H1 (cell line): ENCODE data around the gene MRPL43. TPM values are rescaled to one million over a fixed set of nuclear protein-coding genes. Genes with fewer than 3 reads are reported as not detected.

Experiments used
- CTCF ChIA-PET: fragments of 300-600 bp; sonication (Branson Sonifier 250); formaldehyde crosslinking; loops from one replicate; lab custom pipeline; 2021; ENCODE audit not compliant: partially characterized antibody; lab: Charles Lee
- POLR2A ChIA-PET: fragments of 300-600 bp; sonication (Branson Sonifier 250); formaldehyde crosslinking; loops from one replicate; lab custom pipeline; 2021; ENCODE audit warnings: inconsistent platforms; ENCODE audit not compliant: partially characterized antibody; lab: Charles Lee
- DNase-seq, 2 experiments: peaks; one replicate each; pipeline versions ENCODE4 v3.0.0 to v3.0.0-alpha.2; 2010 to 2022; ENCODE audit warnings: low spot score in 2 of 2, low read depth in 1 of 2, mixed read lengths in 1 of 2
- FAIRE-seq: peaks from 2 replicates; lab custom pipeline; 2011; peaks lifted over from hg19 to GRCh38; lab: Jason Lieb, UNC
- H2AFZ ChIP-seq: 2 replicates; pipeline ENCODE4 v1.8.1; 2012; ENCODE audit warnings: low read length, inconsistent platforms
- H2AK5ac ChIP-seq: 2 replicates; pipeline ENCODE4 v1.6.1; 2013; ENCODE audit warnings: low read depth, low read length
- H2BK120ac ChIP-seq: replicated peaks from 2 replicates; pipeline ENCODE3; 2013; ENCODE audit warnings: low read depth, low read length, inconsistent platforms
- H2BK12ac ChIP-seq: 2 replicates; pipeline ENCODE4 v1.6.1; 2013; ENCODE audit warnings: low read depth, low read length
- H2BK15ac ChIP-seq: 2 replicates; pipeline ENCODE4 v1.6.1; 2013; ENCODE audit warnings: low read length
- H2BK20ac ChIP-seq: 2 replicates; pipeline ENCODE4 v1.6.1; 2013; ENCODE audit warnings: low read length
- H2BK5ac ChIP-seq: 2 replicates; pipeline ENCODE4 v1.6.1; 2013; ENCODE audit warnings: low read depth, low read length
- H3K14ac ChIP-seq: 2 replicates; pipeline ENCODE4 v1.6.1; 2013; ENCODE audit warnings: inconsistent platforms; ENCODE audit not compliant: insufficient read length
- H3K18ac ChIP-seq: 2 replicates; pipeline ENCODE4 v1.6.1; 2013; ENCODE audit warnings: low read length; ENCODE audit errors: extremely low read depth
- H3K23ac ChIP-seq: 2 replicates; pipeline ENCODE4 v1.6.1; 2013; ENCODE audit warnings: inconsistent platforms; ENCODE audit not compliant: insufficient read length
- H3K23me2 ChIP-seq: 2 replicates; pipeline ENCODE4 v1.6.1; 2013; ENCODE audit warnings: low read depth, low read length
- H3K27ac ChIP-seq: 2 replicates; pipeline ENCODE4 v1.6.1; 2011; ENCODE audit warnings: low read depth, low read length, inconsistent platforms
- H3K27me3 ChIP-seq, 4 experiments: replicated peaks in 1 of 4; 1 replicate in 1 of 4; 2 replicates in 3 of 4; pipeline versions ENCODE4 v1.6.1 to v1.8.1; 2011 to 2013; ENCODE audit warnings: low read length in 3 of 4, mild to moderate bottlenecking in 3 of 4, inconsistent platforms in 2 of 4, mixed read lengths in 2 of 4, moderate library complexity in 1 of 4; ENCODE audit not compliant: control insufficient read depth in 3 of 4, insufficient read depth in 3 of 4; ENCODE audit errors: extremely low read depth in 1 of 4
- H3K36me3 ChIP-seq, 4 experiments: 2 replicates each; pipeline versions ENCODE4 v1.6.1 to v1.8.1; 2011 to 2013; ENCODE audit warnings: mild to moderate bottlenecking in 4 of 4, low read length in 3 of 4, moderate library complexity in 2 of 4, control low read depth in 1 of 4, inconsistent platforms in 1 of 4; ENCODE audit not compliant: insufficient read depth in 4 of 4, control insufficient read depth in 2 of 4
- H3K4ac ChIP-seq: replicated peaks from 2 replicates; pipeline ENCODE3; 2013; ENCODE audit warnings: low read length, low read depth, mixed read lengths, inconsistent platforms; ENCODE audit not compliant: insufficient read length
- H3K4me1 ChIP-seq, 4 experiments: replicated peaks in 1 of 4; 1 replicate in 1 of 4; 2 replicates in 3 of 4; pipeline versions ENCODE4 v1.6.1 to v1.8.1; 2011 to 2013; ENCODE audit warnings: low read length in 3 of 4, inconsistent platforms in 2 of 4, mixed read lengths in 1 of 4; ENCODE audit not compliant: insufficient read depth in 4 of 4, control insufficient read depth in 3 of 4
- H3K4me2 ChIP-seq, 2 experiments: 2 replicates each; pipeline versions ENCODE4 v1.6.1 to v1.8.1; 2011 to 2013; ENCODE audit warnings: low read depth in 2 of 2, low read length in 2 of 2, control low read depth in 1 of 2, inconsistent platforms in 1 of 2, mild to moderate bottlenecking in 1 of 2; ENCODE audit not compliant: insufficient read depth in 1 of 2
- H3K4me3 ChIP-seq, 4 experiments: fragments of 200-600, 300-600 bp in 1 of 4; sonication (generic), shearing (Covaris generic), sonication (Bioruptor Twin) in 1 of 4; 2 replicates each; pipeline versions ENCODE4 v1.5.1 to v1.8.1; 2011 to 2016; ENCODE audit warnings: low read length in 4 of 4, low read depth in 3 of 4, control low read depth in 2 of 4, inconsistent platforms in 2 of 4, mild to moderate bottlenecking in 2 of 4, mixed read lengths in 1 of 4, moderate library complexity in 1 of 4; ENCODE audit not compliant: insufficient read depth in 2 of 4; ENCODE audit errors: extremely low read depth in 1 of 4
- H3K56ac ChIP-seq: replicated peaks from 2 replicates; pipeline ENCODE3; 2013; ENCODE audit warnings: low read depth, mild to moderate bottlenecking, mixed read lengths, low read length, inconsistent platforms; ENCODE audit not compliant: insufficient read length
- H3K79me1 ChIP-seq: 2 replicates; pipeline ENCODE4 v1.6.1; 2013; ENCODE audit warnings: low read depth, low read length, control low read depth
- H3K79me2 ChIP-seq, 2 experiments: 2 replicates each; pipeline versions ENCODE4 v1.6.1 to v1.8.1; 2012 to 2013; ENCODE audit warnings: low read length in 2 of 2, mild to moderate bottlenecking in 2 of 2, inconsistent platforms in 1 of 2; ENCODE audit not compliant: insufficient read depth in 2 of 2, control insufficient read depth in 1 of 2
- H3K9ac ChIP-seq, 4 experiments: replicated peaks in 1 of 4; 1 replicate in 1 of 4; 2 replicates in 3 of 4; pipeline versions ENCODE4 v1.6.1 to v1.8.1; 2011 to 2013; ENCODE audit warnings: low read depth in 3 of 4, low read length in 3 of 4, control low read depth in 2 of 4, mild to moderate bottlenecking in 2 of 4, moderate library complexity in 2 of 4, inconsistent platforms in 1 of 4; ENCODE audit errors: extremely low read depth in 1 of 4
- H3K9me3 ChIP-seq, 2 experiments: 2 replicates each; pipeline versions ENCODE4 v1.6.1 to v1.8.1; 2012 to 2013; ENCODE audit warnings: mild to moderate bottlenecking in 2 of 2, moderate library complexity in 2 of 2, control low read depth in 1 of 2, inconsistent platforms in 1 of 2, low read depth in 1 of 2, low read length in 1 of 2, mixed read lengths in 1 of 2; ENCODE audit not compliant: insufficient read depth in 2 of 2
- H4K20me1 ChIP-seq, 2 experiments: replicated peaks in 1 of 2; 2 replicates each; pipeline versions ENCODE3 to v1.8.1; 2011 to 2013; ENCODE audit warnings: inconsistent platforms in 2 of 2, low read length in 2 of 2, mild to moderate bottlenecking in 1 of 2; ENCODE audit not compliant: insufficient read depth in 2 of 2, control insufficient read depth in 1 of 2
- H4K5ac ChIP-seq: 2 replicates; pipeline ENCODE4 v1.6.1; 2013; ENCODE audit warnings: low read length, low read depth, mixed read lengths, inconsistent platforms; ENCODE audit not compliant: insufficient read length
- H4K8ac ChIP-seq: 2 replicates; pipeline ENCODE4 v1.8.0; 2013; ENCODE audit warnings: mild to moderate bottlenecking, moderate library complexity, low read length, inconsistent platforms; ENCODE audit not compliant: insufficient read depth; ENCODE audit errors: extremely low read depth
- H4K91ac ChIP-seq: replicated peaks from 2 replicates; pipeline ENCODE3; 2013; ENCODE audit warnings: low read length, mixed read lengths, inconsistent platforms; ENCODE audit not compliant: insufficient read length
- GABPA ChIP-seq: IDR thresholded peaks from 2 replicates; pipeline ENCODE4 v1.6.1; 2011; ENCODE audit warnings: mild to moderate bottlenecking, low read length, moderate library complexity, borderline replicate concordance; ENCODE audit not compliant: insufficient read depth
- HDAC2 ChIP-seq, 2 experiments: fragments of 300-600 bp in 1 of 2; sonication (generic) in 1 of 2; IDR thresholded peaks; 2 replicates each; pipeline ENCODE4 v1.6.1; 2011 to 2012; ENCODE audit warnings: low read depth in 2 of 2, low read length in 2 of 2, mild to moderate bottlenecking in 2 of 2, moderate library complexity in 2 of 2, borderline replicate concordance in 1 of 2, inconsistent platforms in 1 of 2
- POU5F1 ChIP-seq: IDR thresholded peaks from 2 replicates; pipeline ENCODE4 v1.6.1; 2011; ENCODE audit warnings: low read depth, mild to moderate bottlenecking, low read length, moderate library complexity
- SIX5 ChIP-seq: IDR thresholded peaks from 2 replicates; pipeline ENCODE4 v1.6.1; 2011; ENCODE audit warnings: mild to moderate bottlenecking, low read depth, low read length
- WGBS, 2 experiments: shearing (Covaris generic) in 1 of 2; methylation state at CpG; one replicate each; pipeline versions ENCODE4 v1.1.6 to v1.1.7; 2013 to 2015; ENCODE audit warnings: low lambda C conversion rate in 2 of 2, mixed read lengths in 2 of 2, inconsistent platforms in 1 of 2, low coverage in 1 of 2, missing lambda C conversion rate in 1 of 2; ENCODE audit not compliant: insufficient replicate concordance in 2 of 2, insufficient coverage in 1 of 2, insufficient read length in 1 of 2; ENCODE audit errors: extremely low coverage in 1 of 2, missing lambda C conversion rate in 1 of 2; 5-methylcytosine and 5-hydroxymethylcytosine counted together
- polyA plus RNA-seq, 7 experiments: library from polyadenylated mRNA; depleted of rRNA in 3 of 7; stranded (reverse) in 5 of 7; unstranded in 2 of 7; fragments of >200 nt in 5 of 7; fragments of 200-250 nt in 2 of 7; gene quantifications; 1 replicate in 5 of 7; 2 replicates in 1 of 7; 4 replicates in 1 of 7; pipeline versions ENCODE4 v1.2.1 to v1.2.3, GENCODE V29; 2011 to 2013; ENCODE audit warnings: missing spikeins in 2 of 7, mixed read lengths in 2 of 7
- total RNA-seq: library from RNA; stranded (reverse); fragmentation: NEBNext Ultra II Directional; extraction: Animal tissue kit (Norgen Biotek cat#: 25700); gene quantifications from 2 replicates; pipeline ENCODE4 v1.2.1, GENCODE V29; 2021
- TF ChIP-seq, protein P1 (sequence below): IDR thresholded peaks from 2 replicates; pipeline ENCODE4 v1.6.1; 2011; ENCODE audit warnings: low read length, improper control_type of control experiment

The MRPL43 gene
- total and polyA plus RNA-seq, 2 of the 8 experiments (the other 6 are each of a cell fraction or from before 2014, with no cell fraction given), result 74.1 to 149 TPM

DNA sequence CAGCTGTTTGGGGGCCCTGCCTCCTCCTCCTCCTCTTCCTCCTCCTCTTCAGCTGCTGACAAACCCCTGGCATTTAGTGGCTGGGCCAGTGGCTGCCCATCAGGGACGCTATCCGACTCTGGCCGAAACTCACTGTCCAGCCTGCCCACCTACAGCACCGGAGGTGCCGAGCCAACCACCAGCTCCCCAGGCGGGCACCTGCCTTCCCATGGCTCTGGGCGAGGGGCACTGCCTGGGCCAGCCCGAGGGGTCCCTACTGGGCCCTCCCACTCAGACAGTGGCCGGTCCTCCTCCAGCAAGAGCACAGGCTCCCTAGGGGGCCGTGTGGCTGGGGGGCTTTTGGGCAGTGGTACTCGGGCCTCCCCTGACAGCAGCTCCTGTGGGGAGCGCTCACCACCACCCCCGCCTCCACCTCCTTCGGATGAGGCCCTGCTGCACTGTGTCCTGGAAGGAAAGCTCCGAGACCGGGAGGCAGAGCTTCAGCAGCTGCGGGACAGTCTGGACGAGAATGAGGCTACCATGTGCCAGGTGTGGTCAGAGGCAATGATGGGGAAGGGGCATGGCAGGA lies 16.4 kb upstream of the MRPL43 start:
- H3K4ac ChIP-seq, result no peak overlapping the region
- 0 out of 2 replicates have a peak overlapping the region, but pooled peaks have one; percentile 9 for H2BK5ac ChIP-seq
- H3K27ac ChIP-seq, result no peak overlapping the region
- no peak overlapping the region for H3K23ac ChIP-seq
- H3K27me3 ChIP-seq, result no peaks in the 10 kb centered on the region
- DNase-seq (no peak), FAIRE-seq (no peak)
- no peak overlapping the region for H2BK120ac ChIP-seq
- no peak overlapping the region for H4K91ac ChIP-seq
- H3K4me2 ChIP-seq, result no peak overlapping the region
- H3K23me2 ChIP-seq, result peaks cover 6% of the 10 kb centered on the region
- CTCF ChIA-PET, result interaction anchor here (0.9 to 26.8 kb wide), 8 partner anchors 4 to 66 kb away, joined by 3 to 464 read pairs (median 6); partner anchors contain the start of genes LZTS2, MRPL43, PDZD7 and TWNK
- no peak overlapping the region for H2AFZ ChIP-seq
- H3K4me1 ChIP-seq, result peaks cover 1 to 15% (median 11%) of the 10 kb centered on the region in 4 experiments
- peaks cover 2 to 19% of the 10 kb centered on the region in 2 experiments for H4K20me1 ChIP-seq
- H4K5ac ChIP-seq, result no peak overlapping the region
- no peak overlapping the region for H3K18ac ChIP-seq
- peaks cover 6% of the 10 kb centered on the region; the same call in 1 of the 2 replicates for H3K79me1 ChIP-seq
- H3K14ac ChIP-seq, result no peak overlapping the region
- H2AK5ac ChIP-seq, result no peak overlapping the region
- 91% methylated on average over 16 of the region's 18 CpGs; no CpG with 5 or more reads in 1 of the 2 experiments for WGBS, 2 experiments
- no peak overlapping the region; the same call in 1 of the 2 replicates for H4K8ac ChIP-seq
- no peak overlapping the region for H2BK12ac ChIP-seq
- H2BK15ac ChIP-seq, result no peak overlapping the region
- H2BK20ac ChIP-seq, result no peak overlapping the region
- POLR2A ChIA-PET, result interaction anchor here (1.0 to 12.6 kb wide), 6 partner anchors 5 to 17 kb away, joined by 3 to 143 read pairs (median 7); no protein-coding TSS in a partner anchor
- peaks cover 11 to 47% (median 31%) of the 10 kb centered on the region in 4 experiments; a peak in 7 of 8 replicates for H3K36me3 ChIP-seq
- H3K9ac ChIP-seq, result no peak overlapping the region
- H3K9me3 ChIP-seq, result no peaks in the 10 kb centered on the region
- TF ChIP-seq HDAC2 (IDR thresholded peaks at IDR 0.05; ENCODE audit: borderline replicate concordance in 1 of 2, low read depth in 2 of 2, low read length in 2 of 2) (no peak), POU5F1 (no peak), SIX5 (no peak), GABPA (no peak)
- TF ChIP-seq, protein P1, sequence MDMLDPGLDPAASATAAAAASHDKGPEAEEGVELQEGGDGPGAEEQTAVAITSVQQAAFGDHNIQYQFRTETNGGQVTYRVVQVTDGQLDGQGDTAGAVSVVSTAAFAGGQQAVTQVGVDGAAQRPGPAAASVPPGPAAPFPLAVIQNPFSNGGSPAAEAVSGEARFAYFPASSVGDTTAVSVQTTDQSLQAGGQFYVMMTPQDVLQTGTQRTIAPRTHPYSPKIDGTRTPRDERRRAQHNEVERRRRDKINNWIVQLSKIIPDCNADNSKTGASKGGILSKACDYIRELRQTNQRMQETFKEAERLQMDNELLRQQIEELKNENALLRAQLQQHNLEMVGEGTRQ, result no peak
- H3K79me2 ChIP-seq, result peaks cover 0 to 31% of the 10 kb centered on the region in 2 experiments; a peak in 2 of 4 replicates
- no peak overlapping the region for H3K4me3 ChIP-seq
- no peak overlapping the region for H3K56ac ChIP-seq
